Tibial nerve (tissue), 4 donors: Measurements from ENCODE around the gene CC2D2B. TPM values are rescaled to one million over a fixed set of nuclear protein-coding genes. Genes with fewer than 3 reads are reported as not detected.
A peak's percentile ranks its signal among the peaks of the same experiment; 100 is the strongest.
"Not testable (repeated sequence)": the region's sequence is repeated elsewhere in the genome, so short reads cannot be mapped to it uniquely, and the experiment has no call there.

ENCODE experiments used
- DNase-seq, 2 donors: peaks; one replicate each; pipeline ENCODE4 v3.0.0-alpha.2; 2019; ENCODE audit warnings: low spot score in 2 of 2
- H3K27ac ChIP-seq, 4 donors: fragments of 200-600 bp; sonication (generic) in 3 of 4; one replicate each; pipeline ENCODE4 v1.5.1; 2017 to 2019; ENCODE audit warnings: mild to moderate bottlenecking in 1 of 4
- H3K27me3 ChIP-seq, 2 donors: fragments of 200-600 bp; sonication (generic) in 1 of 2; one replicate each; pipeline versions ENCODE4 v1.5.1 to v1.6.0; 2017 to 2019
- H3K36me3 ChIP-seq, 3 donors: fragments of 200-600 bp; sonication (generic); one replicate each; pipeline ENCODE4 v1.5.1; 2018 to 2019
- H3K4me1 ChIP-seq, 4 donors: fragments of 200-600 bp; sonication (generic) in 3 of 4; one replicate each; pipeline ENCODE4 v1.5.1; 2017 to 2019
- H3K4me3 ChIP-seq, 4 donors: fragments of 200-600 bp; sonication (generic) in 3 of 4; one replicate each; pipeline ENCODE4 v1.5.1; 2017 to 2019; ENCODE audit warnings: mild to moderate bottlenecking in 1 of 4, moderate library complexity in 1 of 4
- H3K9me3 ChIP-seq, 4 donors: fragments of 200-600 bp; sonication (generic) in 3 of 4; one replicate each; pipeline ENCODE4 v1.5.1; 2017 to 2019
- EP300 ChIP-seq, 2 donors: sonication (generic); formaldehyde crosslinking; IDR thresholded peaks; one replicate each; pipeline ENCODE4 v1.6.1; 2017; ENCODE audit warnings: antibody characterized with exemption in 2 of 2, mild to moderate bottlenecking in 1 of 2
- POLR2A ChIP-seq, 2 donors: fragments of 450-650 bp; IDR thresholded peaks; one replicate each; pipeline ENCODE4 v1.6.1; 2017; ENCODE audit warnings: antibody characterized with exemption in 2 of 2, mild to moderate bottlenecking in 2 of 2, moderate library complexity in 2 of 2
- WGBS, 2 donors: methylation state at CpG; one replicate each; pipeline ENCODE4 v1.1.5; 2018; 5-methylcytosine and 5-hydroxymethylcytosine counted together
- total RNA-seq, 4 donors: library from RNA; depleted of rRNA; stranded (reverse); fragments of >200 nt; gene quantifications; one replicate each; pipeline ENCODE4 v1.1.0, GENCODE V29; 2016
- TF ChIP-seq, protein P1 (sequence below), 5 experiments: fragments of 200-600 bp in 3 of 5; fragments of 450-650 bp in 2 of 5; sonication (generic) in 3 of 5; IDR thresholded peaks; one replicate each; pipeline ENCODE4 v1.5.1; 2016 to 2019; ENCODE audit warnings: antibody characterized with exemption in 5 of 5, mild to moderate bottlenecking in 3 of 5, moderate library complexity in 2 of 5

The CC2D2B gene
- total RNA-seq, 4 donors from 2014 or later: 1.1 to 23.7 (median 1.8) TPM; not detected in 1

- Histone ChIP-seq H3K4me3 (peak overlapping the region; percentile 56 to 95 (median 84)), H3K27ac (peak overlapping the region; percentile 52 to 91 (median 86)), H3K4me1 (peaks cover 0 to 23% (median 4%) of the 10 kb centered on the region in 4 donors), H3K36me3 (peaks cover 0 to 21% (median 0%) of the 10 kb centered on the region in 3 donors), H3K9me3 (no peaks in the 10 kb centered on the region), H3K27me3 (no peaks in the 10 kb centered on the region)
- WGBS, 2 donors: 1 to 2% methylated on average over 40 to 42 of the region's 58 CpGs
- TF ChIP-seq EP300 (IDR thresholded peaks at IDR 0.05) (no peak), POLR2A (IDR thresholded peaks at IDR 0.05) (no peak)
- TF ChIP-seq, protein P1, sequence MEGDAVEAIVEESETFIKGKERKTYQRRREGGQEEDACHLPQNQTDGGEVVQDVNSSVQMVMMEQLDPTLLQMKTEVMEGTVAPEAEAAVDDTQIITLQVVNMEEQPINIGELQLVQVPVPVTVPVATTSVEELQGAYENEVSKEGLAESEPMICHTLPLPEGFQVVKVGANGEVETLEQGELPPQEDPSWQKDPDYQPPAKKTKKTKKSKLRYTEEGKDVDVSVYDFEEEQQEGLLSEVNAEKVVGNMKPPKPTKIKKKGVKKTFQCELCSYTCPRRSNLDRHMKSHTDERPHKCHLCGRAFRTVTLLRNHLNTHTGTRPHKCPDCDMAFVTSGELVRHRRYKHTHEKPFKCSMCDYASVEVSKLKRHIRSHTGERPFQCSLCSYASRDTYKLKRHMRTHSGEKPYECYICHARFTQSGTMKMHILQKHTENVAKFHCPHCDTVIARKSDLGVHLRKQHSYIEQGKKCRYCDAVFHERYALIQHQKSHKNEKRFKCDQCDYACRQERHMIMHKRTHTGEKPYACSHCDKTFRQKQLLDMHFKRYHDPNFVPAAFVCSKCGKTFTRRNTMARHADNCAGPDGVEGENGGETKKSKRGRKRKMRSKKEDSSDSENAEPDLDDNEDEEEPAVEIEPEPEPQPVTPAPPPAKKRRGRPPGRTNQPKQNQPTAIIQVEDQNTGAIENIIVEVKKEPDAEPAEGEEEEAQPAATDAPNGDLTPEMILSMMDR (IDR thresholded peaks at IDR 0.05): no peak
- DNase-seq: peak in 1 of 2 donors; percentile 16
These were observed 136.3 kb downstream of the CC2D2B start for GRCh38 chr10:96043893-96044715.

GRCh38 chr10:96044736-96045135 lies 137.0 kb downstream of the CC2D2B start:
- DNase-seq: peak in 1 of 2 donors; percentile 8
- WGBS, 2 donors: 25 to 27% methylated on average over 8 of the region's 8 CpGs
- H3K27ac ChIP-seq: peak overlapping the region in 2 of 4 donors; percentile 88 to 91
- H3K4me3 ChIP-seq: peak overlapping the region; percentile 56 to 95 (median 84)
- H3K4me1 ChIP-seq: peaks cover 0 to 23% (median 4%) of the 10 kb centered on the region in 4 donors
- no peaks in the 10 kb centered on the region for H3K9me3 ChIP-seq
- H3K36me3 ChIP-seq: peaks cover 0 to 21% (median 0%) of the 10 kb centered on the region in 3 donors
- TF ChIP-seq EP300 (IDR thresholded peaks at IDR 0.05) (no peak), POLR2A (IDR thresholded peaks at IDR 0.05) (no peak)
- TF ChIP-seq, protein P1 (IDR thresholded peaks at IDR 0.05): no peak
- H3K27me3 ChIP-seq: no peaks in the 10 kb centered on the region

DNA sequence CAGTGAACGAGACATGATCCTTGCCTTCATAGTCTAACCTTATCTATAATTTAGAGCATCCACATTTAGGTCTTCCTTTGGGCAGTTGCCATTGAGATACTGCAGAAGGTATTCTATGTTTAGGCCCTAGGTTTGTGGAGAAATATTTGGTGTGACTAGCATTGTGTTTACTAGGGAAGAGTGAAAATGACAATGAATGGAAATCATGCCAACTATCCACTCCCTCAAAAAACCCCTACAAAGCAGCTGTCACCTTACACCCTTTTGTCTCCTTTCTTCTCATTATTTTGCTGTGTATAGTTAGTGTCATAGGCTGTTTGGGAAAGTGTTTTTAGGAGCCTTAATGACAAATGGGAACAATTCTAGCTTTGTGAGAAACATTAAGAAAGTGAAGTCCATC lies 138.8 kb downstream of the CC2D2B start:
- H3K27ac ChIP-seq: no peak overlapping the region
- 91 to 100% methylated on average over 1 of the region's 1 CpG for WGBS, 2 donors
- no peaks in the 10 kb centered on the region for H3K27me3 ChIP-seq
- no peak overlapping the region for H3K4me3 ChIP-seq
- TF ChIP-seq, protein P1 (IDR thresholded peaks at IDR 0.05): no peak
- no peak for TF ChIP-seq POLR2A (IDR thresholded peaks at IDR 0.05)
- no peak for TF ChIP-seq EP300 (IDR thresholded peaks at IDR 0.05)
- H3K4me1 ChIP-seq: peaks cover 0 to 23% (median 4%) of the 10 kb centered on the region in 4 donors
- peaks cover 0 to 30% (median 0%) of the 10 kb centered on the region in 3 donors for H3K36me3 ChIP-seq
- H3K9me3 ChIP-seq: no peaks in the 10 kb centered on the region
- DNase-seq: no peak

DNA sequence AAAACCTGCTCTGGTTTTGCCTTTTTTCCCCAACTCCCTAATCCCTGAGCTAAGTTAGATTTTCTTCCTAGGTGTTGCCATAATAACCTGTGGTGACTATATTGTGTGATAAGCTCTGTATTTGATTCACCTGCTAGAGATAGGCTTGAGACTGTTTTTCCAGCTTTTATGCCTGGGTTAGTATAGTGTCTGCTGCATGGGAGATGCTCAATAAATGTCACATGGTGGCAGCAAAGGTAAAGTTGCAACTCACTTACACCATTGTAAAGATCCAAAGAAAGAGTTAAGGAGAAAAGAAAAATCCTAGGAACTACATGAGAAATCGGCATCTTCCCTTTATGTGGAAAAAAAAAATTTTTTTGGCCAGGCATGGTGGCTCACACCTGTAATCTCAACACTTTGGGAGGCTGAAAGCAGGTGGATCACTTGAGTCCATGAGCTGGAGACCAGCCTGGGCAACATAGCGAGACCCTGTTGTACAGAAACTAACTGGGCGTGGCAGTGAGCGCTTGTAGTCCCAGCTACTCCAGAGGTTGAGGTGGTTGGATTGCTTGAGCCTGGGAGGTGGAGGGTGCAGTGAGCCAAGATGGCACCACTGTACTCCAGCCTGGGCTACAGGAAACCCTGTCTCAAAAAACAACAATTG lies 139.4 kb downstream of the CC2D2B start:
- H3K4me1 ChIP-seq: peaks cover 0 to 23% (median 4%) of the 10 kb centered on the region in 4 donors
- 94 to 96% methylated on average over 4 of the region's 4 CpGs for WGBS, 2 donors
- no peaks in the 10 kb centered on the region for H3K27me3 ChIP-seq
- TF ChIP-seq EP300 (IDR thresholded peaks at IDR 0.05): no peak
- TF ChIP-seq POLR2A (IDR thresholded peaks at IDR 0.05): no peak
- TF ChIP-seq, protein P1 (IDR thresholded peaks at IDR 0.05): no peak
- DNase-seq: no peak
- H3K4me3 ChIP-seq: no peak overlapping the region
- peaks cover 0 to 30% (median 0%) of the 10 kb centered on the region in 3 donors for H3K36me3 ChIP-seq
- no peaks in the 10 kb centered on the region for H3K9me3 ChIP-seq
- no peak overlapping the region for H3K27ac ChIP-seq

DNA sequence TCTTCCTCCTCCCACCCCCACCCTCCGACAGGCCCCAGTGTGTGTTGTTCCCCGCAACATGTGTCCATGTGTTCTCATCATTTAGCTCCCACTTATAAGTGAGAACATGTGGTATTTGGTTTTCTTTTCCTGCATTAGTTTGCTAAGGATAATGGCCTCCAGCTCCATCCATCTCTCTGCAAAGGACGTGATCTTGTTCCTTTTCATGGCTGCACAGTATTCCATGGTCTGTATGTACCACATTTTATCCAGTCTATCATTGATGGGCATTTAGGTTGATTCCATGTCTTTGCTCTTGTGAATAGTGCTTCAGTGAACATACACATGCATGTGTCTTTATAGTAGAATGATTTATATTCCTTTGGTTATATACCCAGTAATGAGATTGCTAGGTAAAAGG lies 140.2 kb downstream of the CC2D2B start:
- H3K27me3 ChIP-seq, H3K27ac ChIP-seq, DNase-seq, H3K9me3 ChIP-seq, H3K4me3 ChIP-seq: not testable (repeated sequence)
- Histone ChIP-seq H3K36me3 (peaks cover 0 to 30% (median 0%) of the 10 kb centered on the region in 3 donors), H3K4me1 (peaks cover 0 to 17% (median 4%) of the 10 kb centered on the region in 4 donors)
- WGBS, 2 donors: 96% methylated on average over 2 to 3 of the region's 3 CpGs
